GM12875 (cell line): ENCODE results near the gene COL8A2.

Experiments used
- H3K4me3 ChIP-seq: one replicate; pipeline ENCODE4 v1.5.1; 2011; ENCODE audit warnings: low read depth, low read length, control low read depth
- CTCF ChIP-seq: IDR thresholded peaks from 2 replicates; pipeline ENCODE4 v1.5.1; 2011; ENCODE audit warnings: low read depth, mild to moderate bottlenecking, control low read depth, inconsistent platforms, low read length, moderate library complexity, borderline replicate concordance; ENCODE audit not compliant: insufficient read depth

Gene COL8A2

GRCh38 chr1:36135796-36136195, 10.8 kb upstream of the COL8A2 start:
- no peak for TF ChIP-seq CTCF
- H3K4me3 ChIP-seq: no peak overlapping the region

GRCh38 chr1:36135330-36135667, 10.3 kb upstream of the COL8A2 start:
- TF ChIP-seq CTCF: no peak
- H3K4me3 ChIP-seq: no peak overlapping the region

- no peak overlapping the region for H3K4me3 ChIP-seq
- TF ChIP-seq CTCF: peak; percentile 74
These were observed 9.7 kb upstream of the COL8A2 start for GRCh38 chr1:36134505-36135329.

GRCh38 chr1:36134031-36134430, 9.0 kb upstream of the COL8A2 start:
- no peak for TF ChIP-seq CTCF
- H3K4me3 ChIP-seq: no peak overlapping the region

- no peak for TF ChIP-seq CTCF
- H3K4me3 ChIP-seq: no peak overlapping the region
These were observed 8.5 kb upstream of the COL8A2 start for GRCh38 chr1:36133484-36133883.

GRCh38 chr1:36132029-36132428, 7.0 kb upstream of the COL8A2 start:
- no peak for TF ChIP-seq CTCF

GRCh38 chr1:36128905-36129206, 3.8 kb upstream of the COL8A2 start:
- TF ChIP-seq CTCF: no peak
- no peak overlapping the region for H3K4me3 ChIP-seq

More at GRCh38 chr1:36132029-36132428, 7.0 kb upstream of the COL8A2 start:
- H3K4me3 ChIP-seq: no peak overlapping the region
